PFSK-1 (cell line): Measurements from ENCODE around the gene KLRF1.

Source experiments
- FOXP2 ChIP-seq: optimal IDR thresholded peaks from 2 replicates; pipeline ENCODE3; 2011; ENCODE audit warnings: borderline replicate concordance, control low read depth, inconsistent platforms; ENCODE audit not compliant: insufficient read depth; ENCODE audit errors: extremely low read length, extremely low read depth
- POLR2AphosphoS5 ChIP-seq: IDR thresholded peaks from 2 replicates; pipeline ENCODE4 v1.6.1; 2012; ENCODE audit warnings: low read depth, mild to moderate bottlenecking, control low read depth, low read length, moderate library complexity
- SIN3A ChIP-seq: IDR thresholded peaks from 2 replicates; pipeline ENCODE4 v1.6.1; 2012; ENCODE audit warnings: mild to moderate bottlenecking, low read length, moderate library complexity, borderline replicate concordance; ENCODE audit not compliant: insufficient read depth
- TAF1 ChIP-seq: IDR thresholded peaks from 2 replicates; pipeline ENCODE4 v1.6.1; 2012; ENCODE audit warnings: low read length, control low read depth, borderline replicate concordance; ENCODE audit not compliant: insufficient read depth
- TF ChIP-seq, protein P1 (sequence below), 2 experiments: IDR thresholded peaks; 2 replicates each; pipeline versions ENCODE4 v1.6.1 to v1.8.0; 2011 to 2012; ENCODE audit warnings: low read depth in 2 of 2, low read length in 2 of 2, control low read depth in 1 of 2, inconsistent platforms in 1 of 2, mild to moderate bottlenecking in 1 of 2, moderate library complexity in 1 of 2; ENCODE audit not compliant: insufficient read depth in 1 of 2

KLRF1 gene

DNA sequence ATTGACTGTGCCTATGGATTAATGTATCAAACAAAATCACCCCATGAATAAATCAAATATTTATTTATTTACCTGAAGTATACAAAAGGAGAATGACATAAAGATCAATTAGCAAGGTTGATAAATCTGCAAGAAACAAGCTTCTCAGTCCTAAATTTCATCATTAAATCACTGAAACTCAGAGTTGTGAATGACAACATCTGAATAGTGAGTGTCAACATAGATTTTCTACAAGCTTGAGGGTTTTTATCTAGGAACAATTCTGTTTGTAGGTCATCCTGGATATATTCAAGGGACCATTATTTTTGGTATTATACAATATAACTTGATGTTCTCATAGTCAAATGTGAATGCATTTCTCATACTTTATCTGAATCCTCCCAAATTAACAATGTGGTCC, 17.4 kb upstream of the KLRF1 start:
- TF ChIP-seq TAF1 (no peak), POLR2AphosphoS5 (no peak), FOXP2 (no peak), SIN3A (no peak)
- TF ChIP-seq, protein P1, sequence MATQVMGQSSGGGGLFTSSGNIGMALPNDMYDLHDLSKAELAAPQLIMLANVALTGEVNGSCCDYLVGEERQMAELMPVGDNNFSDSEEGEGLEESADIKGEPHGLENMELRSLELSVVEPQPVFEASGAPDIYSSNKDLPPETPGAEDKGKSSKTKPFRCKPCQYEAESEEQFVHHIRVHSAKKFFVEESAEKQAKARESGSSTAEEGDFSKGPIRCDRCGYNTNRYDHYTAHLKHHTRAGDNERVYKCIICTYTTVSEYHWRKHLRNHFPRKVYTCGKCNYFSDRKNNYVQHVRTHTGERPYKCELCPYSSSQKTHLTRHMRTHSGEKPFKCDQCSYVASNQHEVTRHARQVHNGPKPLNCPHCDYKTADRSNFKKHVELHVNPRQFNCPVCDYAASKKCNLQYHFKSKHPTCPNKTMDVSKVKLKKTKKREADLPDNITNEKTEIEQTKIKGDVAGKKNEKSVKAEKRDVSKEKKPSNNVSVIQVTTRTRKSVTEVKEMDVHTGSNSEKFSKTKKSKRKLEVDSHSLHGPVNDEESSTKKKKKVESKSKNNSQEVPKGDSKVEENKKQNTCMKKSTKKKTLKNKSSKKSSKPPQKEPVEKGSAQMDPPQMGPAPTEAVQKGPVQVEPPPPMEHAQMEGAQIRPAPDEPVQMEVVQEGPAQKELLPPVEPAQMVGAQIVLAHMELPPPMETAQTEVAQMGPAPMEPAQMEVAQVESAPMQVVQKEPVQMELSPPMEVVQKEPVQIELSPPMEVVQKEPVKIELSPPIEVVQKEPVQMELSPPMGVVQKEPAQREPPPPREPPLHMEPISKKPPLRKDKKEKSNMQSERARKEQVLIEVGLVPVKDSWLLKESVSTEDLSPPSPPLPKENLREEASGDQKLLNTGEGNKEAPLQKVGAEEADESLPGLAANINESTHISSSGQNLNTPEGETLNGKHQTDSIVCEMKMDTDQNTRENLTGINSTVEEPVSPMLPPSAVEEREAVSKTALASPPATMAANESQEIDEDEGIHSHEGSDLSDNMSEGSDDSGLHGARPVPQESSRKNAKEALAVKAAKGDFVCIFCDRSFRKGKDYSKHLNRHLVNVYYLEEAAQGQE (IDR thresholded peaks at IDR 0.05; ENCODE audit: insufficient read depth in 1 of 2, low read depth in 2 of 2, low read length in 2 of 2): no peak

DNA sequence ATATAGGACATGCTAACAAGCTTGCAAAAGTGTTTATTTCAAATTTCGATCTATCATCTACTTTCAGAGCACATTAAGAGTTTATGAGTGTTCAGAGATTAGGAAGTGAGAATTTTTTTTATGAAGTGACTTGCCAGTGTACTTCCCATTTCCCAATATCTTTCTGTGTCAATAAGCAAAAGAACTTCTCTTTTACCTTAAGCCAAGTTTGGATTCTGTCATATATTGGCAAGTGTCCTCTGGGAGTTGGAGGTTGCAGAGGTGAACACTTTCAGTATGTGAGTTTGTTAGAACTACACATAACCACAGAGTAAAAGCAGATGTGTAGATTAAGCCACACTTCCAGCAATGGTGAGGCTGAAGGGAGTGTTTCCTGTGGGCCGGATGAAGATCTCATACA, 16.6 kb upstream of the KLRF1 start:
- TF ChIP-seq TAF1 (no peak), POLR2AphosphoS5 (no peak), SIN3A (no peak), FOXP2 (no peak)
- TF ChIP-seq, protein P1 (IDR thresholded peaks at IDR 0.05; ENCODE audit: insufficient read depth in 1 of 2, low read depth in 2 of 2, low read length in 2 of 2): no peak

DNA sequence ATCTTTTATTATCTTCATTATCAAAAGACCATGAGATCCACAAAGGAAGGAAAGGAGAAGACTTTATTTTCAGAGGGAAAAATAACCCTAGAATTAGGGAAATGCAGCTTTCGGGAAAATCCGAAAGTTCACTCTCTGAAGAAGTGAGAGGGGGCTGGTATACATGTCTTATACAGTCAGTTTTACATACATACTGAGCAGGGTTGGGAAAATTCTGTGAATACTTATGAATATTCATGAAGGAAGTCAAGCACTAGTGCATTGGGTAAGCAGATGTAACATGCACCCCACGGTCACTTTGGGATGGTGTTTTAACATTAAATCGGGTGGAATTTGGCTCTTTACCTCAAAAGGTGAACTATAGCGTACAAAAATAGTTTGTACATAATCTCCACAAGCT, 15.7 kb upstream of the KLRF1 start:
- TF ChIP-seq, protein P1 (IDR thresholded peaks at IDR 0.05; ENCODE audit: insufficient read depth in 1 of 2, low read depth in 2 of 2, low read length in 2 of 2): no peak
- no peak for TF ChIP-seq POLR2AphosphoS5
- no peak for TF ChIP-seq SIN3A
- no peak for TF ChIP-seq TAF1
- TF ChIP-seq FOXP2: no peak

DNA sequence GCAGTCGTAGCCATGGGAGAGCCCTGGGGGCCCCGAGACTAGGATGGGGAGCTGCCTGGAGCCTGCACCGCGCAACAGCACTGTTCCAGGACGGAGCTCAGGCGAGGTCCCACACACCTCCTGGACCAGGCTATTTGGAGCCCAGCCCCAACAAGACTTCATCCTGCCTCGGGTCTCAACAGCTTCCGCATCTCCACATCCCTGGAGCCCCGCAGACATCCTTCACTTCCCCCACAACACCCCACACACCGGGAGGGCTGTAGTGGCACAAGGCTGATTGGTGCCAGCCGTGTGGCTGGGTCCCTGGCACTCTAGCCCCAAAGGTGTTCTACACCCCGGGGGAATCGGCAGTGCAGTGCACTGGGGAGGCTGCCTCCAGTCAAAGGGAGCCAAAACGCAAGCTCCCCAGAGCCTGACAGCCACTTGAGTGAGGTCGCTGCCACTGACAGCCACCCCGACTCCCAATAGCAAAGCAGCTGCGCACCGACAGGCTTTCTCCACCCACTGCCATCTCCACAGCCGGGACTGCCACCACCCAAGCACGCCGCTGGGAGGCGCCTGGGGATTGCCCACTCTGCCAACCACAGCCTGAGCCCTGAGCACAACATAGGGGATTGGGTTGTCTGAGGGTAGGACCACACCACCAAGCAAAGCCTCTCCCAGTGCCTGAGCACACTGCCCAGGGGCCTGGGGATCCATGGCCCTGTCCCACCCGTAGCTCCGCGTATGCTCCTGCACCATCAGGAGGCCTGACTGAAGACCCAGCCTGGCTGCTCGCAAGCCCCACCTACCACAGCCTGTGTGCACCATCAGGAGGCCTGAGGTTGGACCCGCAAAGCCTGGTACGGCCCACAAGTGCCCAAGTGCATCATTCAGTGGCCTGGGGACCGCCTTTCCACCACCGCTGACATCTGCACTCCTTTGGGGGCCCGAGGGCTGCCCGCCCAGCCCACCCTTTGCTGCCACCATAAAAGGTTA, 13.2 kb upstream of the KLRF1 start:
- TF ChIP-seq TAF1: no peak
- TF ChIP-seq FOXP2: peak; percentile 27

DNA sequence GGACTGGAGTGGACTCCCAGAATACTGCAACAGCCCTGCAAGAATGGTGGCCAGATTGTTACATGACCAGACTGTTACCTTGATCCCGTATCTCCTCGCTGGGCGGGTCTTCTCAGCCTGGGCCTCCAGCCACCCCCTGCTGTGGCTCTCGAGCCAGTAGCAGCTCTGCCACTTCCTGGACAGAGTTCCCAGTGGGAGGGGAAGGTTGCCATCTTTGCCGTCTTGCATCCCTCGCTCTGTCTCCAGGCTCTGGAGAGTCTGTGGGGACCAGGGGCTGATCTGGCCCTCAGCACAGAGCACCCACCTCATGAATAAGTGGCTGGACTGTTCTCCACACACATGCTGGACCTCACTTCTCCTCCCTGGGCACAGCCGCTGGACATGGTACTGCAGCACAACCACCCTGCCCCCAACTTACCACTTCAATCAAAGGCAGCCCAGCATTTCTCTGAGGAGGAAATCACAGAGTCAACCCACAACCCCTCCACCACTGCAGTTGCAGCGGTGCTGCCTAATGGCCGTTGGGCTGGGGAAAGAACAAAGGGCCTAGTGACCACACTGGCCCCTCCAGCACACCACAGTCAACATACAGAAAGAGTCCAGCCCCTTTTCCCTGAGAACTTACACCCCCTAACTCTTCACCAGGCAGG, 6.9 kb upstream of the KLRF1 start:
- TF ChIP-seq SIN3A (no peak), FOXP2 (no peak), TAF1 (no peak), POLR2AphosphoS5 (no peak)
- TF ChIP-seq, protein P1 (IDR thresholded peaks at IDR 0.05; ENCODE audit: insufficient read depth in 1 of 2, low read depth in 2 of 2, low read length in 2 of 2): no peak
